H9 (cell line): ENCODE results near the gene NUP210. TPM values are rescaled to one million over a fixed set of nuclear protein-coding genes. Genes with fewer than 3 reads are reported as not detected.

ENCODE experiments used
- DNase-seq: peaks from one replicate; pipeline ENCODE4 v3.0.0-alpha.2; 2017
- H2AFZ ChIP-seq: one replicate; pipeline ENCODE4 v1.6.1; 2013; ENCODE audit warnings: mild to moderate bottlenecking, low read length, control low read depth, moderate library complexity
- H2AK5ac ChIP-seq: 2 replicates; pipeline ENCODE4 v1.6.1; 2013; ENCODE audit warnings: low read length, control low read depth, mixed read lengths; ENCODE audit not compliant: insufficient read length
- H2BK120ac ChIP-seq: one replicate; pipeline ENCODE4 v1.6.1; 2013; ENCODE audit warnings: low read depth, mild to moderate bottlenecking, low read length, control low read depth, inconsistent platforms; ENCODE audit not compliant: poor library complexity, severe bottlenecking
- H2BK12ac ChIP-seq: 2 replicates; pipeline ENCODE4 v1.6.1; 2013; ENCODE audit warnings: low read length, control low read depth, mixed read lengths, low read depth; ENCODE audit not compliant: insufficient read length
- H2BK15ac ChIP-seq: 2 replicates; pipeline ENCODE4 v1.6.1; 2013; ENCODE audit warnings: low read depth, low read length, control low read depth
- H2BK20ac ChIP-seq: one replicate; pipeline ENCODE4 v1.6.1; 2013; ENCODE audit warnings: low read depth, mild to moderate bottlenecking, low read length, control low read depth, inconsistent platforms; ENCODE audit not compliant: poor library complexity, severe bottlenecking
- H2BK5ac ChIP-seq: 2 replicates; pipeline ENCODE4 v1.6.1; 2013; ENCODE audit warnings: low read length, control low read depth, mixed read lengths; ENCODE audit not compliant: insufficient read length
- H3K14ac ChIP-seq: 2 replicates; pipeline ENCODE4 v1.6.1; 2013; ENCODE audit warnings: low read length, control low read depth; ENCODE audit not compliant: insufficient read depth
- H3K18ac ChIP-seq: 2 replicates; pipeline ENCODE4 v1.6.1; 2013; ENCODE audit warnings: low read depth, mild to moderate bottlenecking, mixed read lengths, low read length, control low read depth; ENCODE audit not compliant: insufficient read length
- H3K23ac ChIP-seq: 2 replicates; pipeline ENCODE4 v1.6.1; 2013; ENCODE audit warnings: low read length, control low read depth, mixed read lengths, low read depth; ENCODE audit not compliant: insufficient read length
- H3K23me2 ChIP-seq: 2 replicates; pipeline ENCODE4 v1.6.1; 2013; ENCODE audit warnings: low read depth, mild to moderate bottlenecking, mixed read lengths, low read length, control low read depth; ENCODE audit not compliant: insufficient read length, poor library complexity, severe bottlenecking
- H3K27ac ChIP-seq: 2 replicates; pipeline ENCODE4 v1.5.1; 2013; ENCODE audit warnings: low read length, control low read depth, mixed read lengths, low read depth; ENCODE audit not compliant: insufficient read length
- H3K27me3 ChIP-seq: 2 replicates; pipeline ENCODE4 v1.6.1; 2013; ENCODE audit warnings: low read length, control low read depth, inconsistent platforms; ENCODE audit not compliant: insufficient read depth
- H3K4ac ChIP-seq: 2 replicates; pipeline ENCODE4 v1.6.1; 2013; ENCODE audit warnings: low read depth, mild to moderate bottlenecking, control low read depth, inconsistent platforms, low read length, moderate library complexity
- H3K4me1 ChIP-seq: 2 replicates; pipeline ENCODE4 v1.6.1; 2013; ENCODE audit warnings: low read length, control low read depth, inconsistent platforms; ENCODE audit not compliant: insufficient read depth
- H3K4me2 ChIP-seq: 2 replicates; pipeline ENCODE4 v1.6.1; 2013; ENCODE audit warnings: low read length, control low read depth, mixed read lengths; ENCODE audit not compliant: insufficient read length, insufficient read depth
- H3K56ac ChIP-seq: 2 replicates; pipeline ENCODE4 v1.6.1; 2013; ENCODE audit warnings: low read depth, mild to moderate bottlenecking, mixed read lengths, low read length, control low read depth; ENCODE audit not compliant: insufficient read length
- H3K79me1 ChIP-seq: 2 replicates; pipeline ENCODE4 v1.6.1; 2013; ENCODE audit warnings: low read depth, mild to moderate bottlenecking, moderate library complexity, low read length, control low read depth, inconsistent platforms; ENCODE audit not compliant: insufficient read depth, poor library complexity, severe bottlenecking
- H3K79me2 ChIP-seq: 2 replicates; pipeline ENCODE4 v1.6.1; 2013; ENCODE audit warnings: low read length, control low read depth, inconsistent platforms; ENCODE audit not compliant: insufficient read depth
- H3K9ac ChIP-seq: 2 replicates; pipeline ENCODE4 v1.6.1; 2013; ENCODE audit warnings: low read length, control low read depth, mixed read lengths; ENCODE audit not compliant: insufficient read length; ENCODE audit errors: extremely low read depth
- H3K9me3 ChIP-seq: one replicate; pipeline ENCODE4 v1.6.1; 2013; ENCODE audit warnings: low read depth, low read length, inconsistent platforms; ENCODE audit not compliant: control insufficient read depth
- H3T11ph ChIP-seq: one replicate; pipeline ENCODE4 v1.6.1; 2013; ENCODE audit warnings: mild to moderate bottlenecking, low read length, control low read depth, inconsistent platforms
- H4K20me1 ChIP-seq: one replicate; pipeline ENCODE4 v1.6.1; 2013; ENCODE audit not compliant: control insufficient read depth, insufficient read length, insufficient read depth
- H4K5ac ChIP-seq: 2 replicates; pipeline ENCODE4 v1.6.1; 2013; ENCODE audit warnings: low read depth, mild to moderate bottlenecking, mixed read lengths, low read length, control low read depth; ENCODE audit not compliant: insufficient read length
- H4K8ac ChIP-seq: replicated peaks from 2 replicates; pipeline ENCODE4 v1.6.1; 2013; ENCODE audit warnings: low read length, control low read depth, mixed read lengths, low read depth; ENCODE audit not compliant: insufficient read length
- H4K91ac ChIP-seq: 2 replicates; pipeline ENCODE4 v1.6.1; 2013; ENCODE audit warnings: low read depth, mild to moderate bottlenecking, moderate library complexity, mixed read lengths, low read length, control low read depth; ENCODE audit not compliant: insufficient read length
- H3K27ac Mint-ChIP-seq, 3 experiments: 2 replicates in 2 of 3; 3 replicates in 1 of 3; pipeline ENCODE4 v1.8.0; 2020 to 2021; ENCODE audit warnings: mixed read lengths in 3 of 3, mild to moderate bottlenecking in 1 of 3, moderate library complexity in 1 of 3
- H3K27me3 Mint-ChIP-seq: 2 replicates; pipeline ENCODE4 v1.8.0; 2021; ENCODE audit warnings: low read depth, mild to moderate bottlenecking, moderate library complexity, mixed read lengths
- H3K36me3 Mint-ChIP-seq, 3 experiments: 2 replicates in 2 of 3; 3 replicates in 1 of 3; pipeline ENCODE4 v1.8.0; 2020 to 2021; ENCODE audit warnings: low read depth in 3 of 3, mixed read lengths in 3 of 3; ENCODE audit not compliant: insufficient read depth in 1 of 3
- H3K4me1 Mint-ChIP-seq, 2 experiments: 2 replicates each; pipeline ENCODE4 v1.8.0; 2020; ENCODE audit warnings: mixed read lengths in 2 of 2
- H3K4me3 Mint-ChIP-seq, 2 experiments: 2 replicates in 1 of 2; 3 replicates in 1 of 2; pipeline ENCODE4 v1.8.0; 2020 to 2021; ENCODE audit warnings: mild to moderate bottlenecking in 2 of 2, mixed read lengths in 2 of 2, moderate library complexity in 1 of 2
- H3K9me3 Mint-ChIP-seq, 2 experiments: 2 replicates in 1 of 2; 3 replicates in 1 of 2; pipeline ENCODE4 v1.8.0; 2020; ENCODE audit warnings: mild to moderate bottlenecking in 2 of 2, mixed read lengths in 2 of 2, moderate library complexity in 1 of 2
- CTCF ChIP-seq: fragments of 200-600 bp; sonication (generic); conservative IDR thresholded peaks from 3 replicates; pipeline ENCODE4 v1.8.0; 2021; ENCODE audit warnings: antibody characterized with exemption, mild to moderate bottlenecking
- WGBS: extraction: QIAGEN DNeasy Blood & Tissue Kit; methylation state at CpG from one replicate; pipeline ENCODE4 v1.1.7; 2013; ENCODE audit warnings: missing lambda C conversion rate, low lambda C conversion rate, mixed read lengths; ENCODE audit not compliant: insufficient read length; ENCODE audit errors: extremely low coverage; 5-methylcytosine and 5-hydroxymethylcytosine counted together
- total RNA-seq: library from RNA; stranded (reverse); gene quantifications from 2 replicates; pipeline ENCODE4 v1.2.1, GENCODE V29; 2021

Gene NUP210
- total RNA-seq, 1 experiment from 2014 or later, result 48.8 TPM

- Histone ChIP-seq H4K91ac (no peak overlapping the region), H3K18ac (no peak overlapping the region), H3K4ac (no peak overlapping the region), H2BK120ac (no peak overlapping the region), H4K5ac (no peak overlapping the region), H2AFZ (no peak overlapping the region), H3K23me2 (no peaks in the 10 kb centered on the region), H3K4me1 (no peaks in the 10 kb centered on the region), H3K27me3 (no peaks in the 10 kb centered on the region), H3K79me2 (no peaks in the 10 kb centered on the region), H3T11ph (no peak overlapping the region), H3K9ac (no peak overlapping the region), H3K9me3 (no peaks in the 10 kb centered on the region), H3K27ac (no peak overlapping the region), H4K8ac (no peak overlapping the region), H3K56ac (no peak overlapping the region), H3K79me1 (no peaks in the 10 kb centered on the region), H3K23ac (no peak overlapping the region), H2AK5ac (no peak overlapping the region), H2BK20ac (no peak overlapping the region), H2BK15ac (no peak overlapping the region), H3K14ac (no peak overlapping the region; the same call in 1 of the 2 replicates), H4K20me1 (peaks cover under 1% of the 10 kb centered on the region), H2BK5ac (no peak overlapping the region), H2BK12ac (no peak overlapping the region), H3K4me2 (no peak overlapping the region)
- H3K4me1 Mint-ChIP-seq, result peaks cover 7 to 18% of the 10 kb centered on the region in 2 experiments
- no CpG with 5 or more reads among the region's 10 CpGs for WGBS
- H3K27ac Mint-ChIP-seq, result no peak overlapping the region
- TF ChIP-seq CTCF, result no peak
- peaks cover 0 to 2% (median 0%) of the 10 kb centered on the region in 3 experiments; a peak in 3 of 7 replicates for H3K36me3 Mint-ChIP-seq
- H3K9me3 Mint-ChIP-seq, result peaks cover 0 to 4% of the 10 kb centered on the region in 2 experiments; a peak in 1 of 5 replicates
- no peaks in the 10 kb centered on the region for H3K27me3 Mint-ChIP-seq
- no peak overlapping the region for H3K4me3 Mint-ChIP-seq
- no peak for DNase-seq
Observed at GRCh38 chr3:13272831-13273603, 147.1 kb downstream of the NUP210 start.
